Brain microvascular endothelial cell (primary cell): ENCODE data around the gene SPTAN1.

Source experiments
- DNase-seq: peaks from one replicate; pipeline ENCODE4 v3.0.0-alpha.2; 2020
- H3K27ac ChIP-seq: fragments of 250-450 bp; sonication (Bioruptor Pico); 2 replicates; pipeline ENCODE4 v1.5.1; 2020; ENCODE audit warnings: mild to moderate bottlenecking, moderate library complexity
- H3K27me3 ChIP-seq: fragments of 250-450 bp; sonication (Bioruptor Pico); replicated peaks from 2 replicates; pipeline ENCODE4 v1.5.1; 2020; ENCODE audit warnings: mild to moderate bottlenecking
- H3K36me3 ChIP-seq: fragments of 250-450 bp; sonication (Bioruptor Pico); replicated peaks from 2 replicates; pipeline ENCODE4 v1.5.1; 2020; ENCODE audit warnings: mild to moderate bottlenecking
- H3K4me3 ChIP-seq: 2 replicates; pipeline ENCODE4 v1.5.1; 2011; ENCODE audit warnings: low read depth, mild to moderate bottlenecking, control low read depth, low read length, moderate library complexity
- CTCF ChIP-seq: IDR thresholded peaks from 2 replicates; pipeline ENCODE4 v1.5.1; 2011; ENCODE audit warnings: low read depth, mild to moderate bottlenecking, moderate library complexity, low read length, control low read depth, inconsistent platforms; ENCODE audit errors: missing control alignments
- in situ Hi-C: cut with HindIII; loops from 2 replicates; pipeline ENCODE4 v1.10.0; 2017; ENCODE audit warnings: low sequenced_read_pairs, low pct_ligation_motif_present

The SPTAN1 gene

DNA sequence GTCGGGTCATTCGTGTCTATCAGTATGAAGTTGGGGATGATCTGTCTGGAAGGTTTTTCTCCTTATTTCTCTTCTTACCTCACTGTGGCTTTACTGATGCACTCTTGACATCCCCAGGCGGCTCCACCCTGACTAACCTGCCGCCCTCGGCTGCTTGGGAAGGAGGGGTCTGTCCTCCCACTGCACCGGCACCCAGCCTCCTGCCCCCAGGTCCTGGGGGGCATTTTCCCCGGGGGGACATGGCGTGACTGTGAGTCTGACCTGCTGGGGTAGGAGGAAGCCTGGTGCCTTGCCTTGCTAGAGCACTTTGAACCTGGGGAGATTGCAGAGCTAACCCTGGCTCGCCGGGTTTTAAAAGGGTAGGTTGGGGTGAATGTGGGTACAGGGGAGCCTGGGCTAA lies 76.7 kb downstream of the SPTAN1 start:
- no peaks in the 10 kb centered on the region for H3K27me3 ChIP-seq
- no peak overlapping the region for H3K4me3 ChIP-seq
- no peak for DNase-seq
- in situ Hi-C loops = no loop called here
- no peak overlapping the region for H3K27ac ChIP-seq
- H3K36me3 ChIP-seq = peaks cover 100% of the 10 kb centered on the region
- no peak for TF ChIP-seq CTCF

DNA sequence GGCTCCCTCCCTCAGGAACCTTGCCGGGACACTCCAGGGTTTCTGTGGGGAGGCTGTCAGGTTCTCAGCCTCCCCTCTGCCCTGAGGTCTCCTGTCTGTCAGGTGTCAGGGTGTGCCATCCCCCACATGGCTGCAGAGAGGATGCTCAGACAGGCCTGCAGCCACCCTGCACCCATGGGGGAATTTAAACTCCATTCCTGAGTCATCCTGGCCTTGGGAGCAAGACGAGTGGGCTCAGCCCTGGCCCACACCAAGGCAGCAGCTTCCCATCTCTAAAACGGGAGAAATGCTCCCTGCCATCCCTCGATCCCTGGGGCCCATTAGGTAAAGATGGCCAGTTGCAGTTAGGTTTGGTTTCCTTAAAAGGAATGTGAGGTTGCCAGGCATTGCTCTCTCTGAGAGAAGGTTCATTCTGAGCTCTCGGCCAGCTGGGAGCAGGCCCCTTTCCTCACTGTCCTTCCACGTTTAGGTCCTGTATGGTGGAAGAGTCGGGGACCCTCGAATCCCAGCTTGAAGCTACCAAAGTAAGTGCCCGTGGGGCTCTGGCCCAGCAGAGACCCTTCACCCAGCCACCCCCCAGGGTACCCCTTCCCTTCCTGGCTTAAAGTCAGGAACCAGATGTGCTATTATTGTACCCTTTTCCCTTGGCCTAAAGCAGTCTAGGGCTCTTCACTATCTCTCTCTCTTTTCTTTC lies 77.6 kb downstream of the SPTAN1 start:
- Histone ChIP-seq H3K4me3 (no peak overlapping the region), H3K27ac (no peak overlapping the region), H3K27me3 (no peaks in the 10 kb centered on the region), H3K36me3 (peaks cover 93% of the 10 kb centered on the region)
- in situ Hi-C loops = no loop called here
- no peak for TF ChIP-seq CTCF
- no peak for DNase-seq

- in situ Hi-C loops = no loop called here
- H3K4me3 ChIP-seq = no peak overlapping the region
- no peak overlapping the region for H3K27ac ChIP-seq
- no peaks in the 10 kb centered on the region for H3K27me3 ChIP-seq
- DNase-seq = no peak
- no peak for TF ChIP-seq CTCF
- peaks cover 77% of the 10 kb centered on the region for H3K36me3 ChIP-seq
Measured at GRCh38 chr9:128631636-128632035, 79.2 kb downstream of the SPTAN1 start.

GRCh38 chr9:128632066-128632465 lies 79.7 kb downstream of the SPTAN1 start:
- no peak overlapping the region for H3K27ac ChIP-seq
- no peak overlapping the region for H3K4me3 ChIP-seq
- no peak for DNase-seq
- peaks cover 72% of the 10 kb centered on the region for H3K36me3 ChIP-seq
- TF ChIP-seq CTCF = no peak
- H3K27me3 ChIP-seq = no peaks in the 10 kb centered on the region
- in situ Hi-C loops = no loop called here

GRCh38 chr9:128632486-128632885 lies 80.1 kb downstream of the SPTAN1 start:
- Histone ChIP-seq H3K27me3 (no peaks in the 10 kb centered on the region), H3K27ac (no peak overlapping the region), H3K4me3 (no peak overlapping the region), H3K36me3 (peaks cover 68% of the 10 kb centered on the region)
- TF ChIP-seq CTCF = no peak
- DNase-seq = no peak
- in situ Hi-C loops = no loop called here

DNA sequence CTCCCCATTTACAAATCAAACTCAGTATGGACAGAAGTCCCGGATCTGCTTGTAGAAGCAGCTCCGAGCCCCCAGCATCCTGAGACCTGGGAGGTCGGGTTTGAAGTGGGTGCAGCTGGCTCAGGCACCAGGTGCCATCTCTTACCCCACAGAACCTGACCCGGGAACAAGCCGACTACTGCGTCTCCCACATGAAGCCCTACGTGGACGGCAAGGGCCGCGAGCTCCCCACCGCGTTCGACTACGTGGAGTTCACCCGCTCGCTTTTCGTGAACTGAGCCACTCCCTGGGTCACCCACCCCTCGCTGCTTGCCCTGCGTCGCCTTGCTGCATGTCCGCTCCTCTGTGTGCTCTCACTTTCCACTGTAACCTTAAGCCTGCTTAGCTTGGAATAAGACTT lies 80.7 kb downstream of the SPTAN1 start:
- DNase-seq = no peak
- no peak overlapping the region for H3K27ac ChIP-seq
- TF ChIP-seq CTCF = no peak
- no peaks in the 10 kb centered on the region for H3K27me3 ChIP-seq
- H3K36me3 ChIP-seq = peaks cover 62% of the 10 kb centered on the region
- no peak overlapping the region for H3K4me3 ChIP-seq
- in situ Hi-C loops = no loop called here
